NCI-H2107 (cell line): ENCODE results near the gene RBSN.

ENCODE experiments used
- DNase-seq: peaks from one replicate; lab custom pipeline; 2025; lab: John Stamatoyannopoulos, UW

Gene RBSN

DNA sequence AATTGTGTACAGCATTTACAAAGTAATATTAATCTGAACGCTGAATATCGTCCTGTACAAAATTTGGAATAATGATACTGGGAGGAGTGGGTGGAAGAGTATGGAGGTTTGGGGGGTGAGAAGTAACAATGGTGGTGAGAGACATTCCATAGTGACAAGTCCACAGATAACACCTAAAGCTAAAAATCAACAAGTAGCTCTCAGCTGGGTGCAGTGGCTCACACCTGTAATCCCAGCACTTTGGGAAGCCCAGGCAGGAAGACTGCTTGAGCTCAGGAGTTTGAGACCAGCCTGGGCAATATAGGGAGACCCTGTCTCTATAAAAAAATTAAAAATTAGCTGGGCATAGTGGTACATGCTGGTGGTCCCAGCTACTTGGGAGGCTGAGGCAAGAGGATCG, 38.9 kb downstream of the RBSN start:
- DNase-seq: no peak

- no peak for DNase-seq
Measured at GRCh38 chr3:15056676-15057404, 42.1 kb downstream of the RBSN start.

GRCh38 chr3:15055019-15055557, 43.9 kb downstream of the RBSN start:
- DNase-seq: no peak

DNA sequence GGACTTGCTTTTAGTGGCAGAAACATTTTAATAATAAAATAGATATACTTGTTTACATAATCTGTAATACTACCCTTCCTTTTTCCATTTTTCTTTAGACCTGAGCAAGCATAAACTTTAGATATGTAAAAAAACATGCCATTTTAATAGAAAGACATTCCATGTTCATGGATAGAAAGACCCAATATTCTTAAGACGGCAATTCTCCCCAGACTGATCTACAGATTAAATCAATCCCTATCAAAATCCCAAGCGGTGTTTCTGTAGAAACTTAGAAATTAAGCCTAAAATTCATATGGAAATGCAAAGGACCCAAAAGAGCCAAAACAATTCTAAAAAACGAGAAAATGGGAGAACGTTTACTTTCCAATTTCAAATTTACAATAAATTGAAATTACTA, 45.4 kb downstream of the RBSN start:
- DNase-seq: no peak

DNA sequence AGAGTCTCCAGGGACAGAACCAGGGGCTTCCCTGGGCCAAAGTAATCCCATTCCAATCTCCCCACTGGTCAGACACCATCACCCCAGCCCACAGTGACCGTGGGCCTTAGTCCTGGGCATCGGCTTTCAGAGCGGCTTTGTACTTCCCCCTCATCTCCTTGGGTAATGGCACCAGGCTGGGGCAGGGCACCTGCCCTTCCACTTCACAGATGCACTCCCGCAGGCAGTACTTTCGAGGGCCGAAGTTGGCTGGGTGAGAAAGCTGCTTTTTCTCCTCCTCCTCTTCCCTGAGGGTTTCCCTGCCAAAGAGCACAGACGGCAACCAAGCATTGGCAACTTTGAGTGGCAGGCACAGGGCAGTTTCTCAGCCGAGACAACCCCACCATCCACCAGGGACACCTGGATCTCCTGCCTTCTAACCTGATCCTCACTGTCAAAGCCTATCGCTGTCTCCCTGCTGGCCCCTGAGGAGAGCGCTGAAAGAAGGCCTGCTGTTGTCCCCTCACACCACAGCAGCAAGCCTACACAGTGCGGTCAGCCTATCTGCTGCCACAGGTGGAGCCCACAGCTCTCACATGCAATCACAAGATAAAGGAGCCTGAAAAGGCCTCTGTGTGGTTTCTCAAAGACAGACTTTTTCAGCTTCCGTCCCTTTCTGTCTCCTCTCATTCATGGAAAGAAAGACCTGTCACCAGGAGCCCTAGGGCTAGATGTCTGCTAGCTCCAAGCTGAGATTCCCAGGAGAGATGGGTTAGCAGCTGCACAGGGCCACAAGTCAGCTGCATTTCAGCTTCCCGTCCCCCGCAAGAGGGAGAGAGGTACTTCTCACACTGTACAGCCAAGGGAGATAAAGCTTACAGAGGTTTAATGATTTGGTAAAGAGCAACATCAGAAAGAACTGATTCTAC, 46.4 kb downstream of the RBSN start:
- DNase-seq: peak; percentile 10

DNA sequence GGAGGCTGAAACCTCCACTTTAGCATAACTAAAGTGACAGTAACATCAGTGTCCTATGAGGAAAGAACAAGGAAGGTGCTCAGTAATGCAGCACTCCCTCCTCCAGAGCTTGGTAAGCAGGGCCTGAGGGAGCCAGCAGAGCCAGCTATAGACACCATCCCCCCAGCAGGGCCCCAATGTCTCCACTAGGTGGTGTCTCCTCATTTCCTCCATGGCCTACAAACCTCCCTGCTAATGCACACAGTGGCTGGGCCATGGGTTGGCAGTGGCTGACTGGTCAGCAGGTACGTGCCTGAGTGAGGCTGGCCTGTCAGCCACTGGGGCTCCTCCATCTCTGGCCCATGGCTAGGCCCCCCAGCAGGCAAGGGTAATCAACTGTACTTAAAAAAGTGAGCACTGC, 47.4 kb downstream of the RBSN start:
- no peak for DNase-seq

GRCh38 chr3:15050405-15051092, 48.4 kb downstream of the RBSN start:
- DNase-seq: no peak

DNA sequence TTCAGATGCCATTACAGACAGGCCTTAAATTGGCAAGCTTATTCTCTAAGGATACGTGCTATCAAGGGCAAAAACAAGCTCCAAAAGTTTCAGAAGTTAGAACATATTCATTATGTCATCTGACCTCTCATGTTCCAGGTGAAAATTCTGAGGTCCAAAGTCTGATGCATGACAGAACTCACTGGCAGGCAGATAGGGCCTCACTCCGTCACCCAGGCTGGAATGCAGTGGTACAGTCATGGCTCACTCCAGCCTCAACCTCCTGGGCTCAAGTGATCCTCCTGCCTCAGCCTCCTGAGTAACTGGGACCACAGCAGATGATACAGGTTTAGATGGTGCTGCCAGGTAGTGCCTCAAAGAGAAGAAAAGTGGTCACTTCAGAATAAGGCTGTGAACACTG, 49.4 kb downstream of the RBSN start:
- DNase-seq: no peak

DNA sequence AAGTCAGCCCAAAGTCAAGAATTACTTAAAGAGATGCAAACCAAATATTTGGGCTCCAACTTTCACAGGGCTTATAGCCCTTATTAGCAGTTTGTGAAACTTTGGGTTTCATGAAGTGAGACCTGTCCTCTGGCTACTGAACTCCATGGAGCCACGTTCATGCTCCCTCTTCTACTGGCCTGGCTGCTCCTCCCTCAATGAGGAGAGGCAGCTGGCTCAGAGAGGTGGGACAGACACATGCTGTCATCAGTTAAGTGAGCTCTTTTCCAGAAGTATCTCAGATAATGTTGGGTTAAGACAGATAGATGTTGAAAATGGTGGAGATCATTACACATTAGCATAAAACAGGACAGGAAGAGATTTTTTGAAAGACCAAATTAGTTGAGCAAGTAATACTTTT, 53.3 kb downstream of the RBSN start:
- no peak for DNase-seq

- no peak for DNase-seq
Measured at GRCh38 chr3:15044326-15044725, 54.6 kb downstream of the RBSN start.

- DNase-seq: no peak
Measured at GRCh38 chr3:15043408-15044171, 55.4 kb downstream of the RBSN start.

DNA sequence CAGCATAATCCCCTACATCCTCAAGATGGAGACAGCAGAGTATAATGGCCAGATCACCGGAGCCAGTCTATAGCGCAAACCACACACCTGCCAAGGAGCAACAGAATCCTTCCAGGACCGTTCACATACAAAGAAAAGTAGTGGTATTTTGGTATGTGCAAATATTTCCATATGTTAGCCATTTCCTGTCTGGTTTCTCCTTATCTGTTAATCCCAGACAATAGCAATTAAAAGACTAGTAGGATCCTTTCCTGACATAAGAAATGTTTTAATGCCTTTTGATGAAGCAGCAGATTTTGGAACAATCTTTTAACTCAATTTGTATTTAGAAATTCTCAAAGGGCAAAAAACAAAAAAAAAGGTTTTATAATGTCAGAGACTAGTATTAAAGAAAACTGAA, 56.0 kb downstream of the RBSN start:
- DNase-seq: no peak

DNA sequence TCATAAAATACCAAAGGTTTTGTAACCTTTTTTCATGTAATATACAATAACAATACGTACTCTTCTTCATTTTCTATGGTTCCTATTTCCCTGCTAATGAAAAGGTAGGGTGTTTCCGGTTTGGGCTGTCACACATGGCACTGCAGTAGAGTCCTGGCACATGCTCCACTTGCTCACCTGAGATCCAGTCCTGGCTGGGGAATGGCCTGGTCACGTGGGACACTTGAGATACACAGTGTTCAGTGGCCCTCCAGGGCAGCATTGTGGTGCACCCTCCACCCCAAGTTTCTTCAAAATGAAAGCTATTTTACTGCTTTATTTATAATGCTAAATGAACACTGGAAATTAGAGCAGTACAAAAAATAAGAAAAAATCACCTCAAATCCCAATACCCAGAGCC, 57.0 kb downstream of the RBSN start:
- DNase-seq: no peak

DNA sequence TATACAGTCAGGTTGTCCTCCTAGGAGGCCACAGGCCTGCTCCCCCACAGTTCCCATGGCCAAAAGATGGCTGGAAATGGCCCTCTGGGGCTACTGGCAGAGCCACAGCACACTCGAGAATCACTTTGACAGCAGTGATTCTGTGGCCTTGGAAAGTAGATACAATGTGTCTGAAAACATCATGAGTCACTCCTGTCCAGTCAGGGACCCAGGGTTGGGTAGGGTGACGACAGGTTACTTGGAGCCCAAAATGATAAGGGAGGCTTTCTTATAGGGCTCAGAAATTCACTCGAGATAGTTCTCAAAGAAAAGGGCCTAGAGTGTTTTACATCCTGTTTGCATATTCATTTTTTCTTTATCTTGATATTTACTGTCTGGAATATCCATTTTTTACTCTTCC, 58.1 kb downstream of the RBSN start:
- no peak for DNase-seq

DNA sequence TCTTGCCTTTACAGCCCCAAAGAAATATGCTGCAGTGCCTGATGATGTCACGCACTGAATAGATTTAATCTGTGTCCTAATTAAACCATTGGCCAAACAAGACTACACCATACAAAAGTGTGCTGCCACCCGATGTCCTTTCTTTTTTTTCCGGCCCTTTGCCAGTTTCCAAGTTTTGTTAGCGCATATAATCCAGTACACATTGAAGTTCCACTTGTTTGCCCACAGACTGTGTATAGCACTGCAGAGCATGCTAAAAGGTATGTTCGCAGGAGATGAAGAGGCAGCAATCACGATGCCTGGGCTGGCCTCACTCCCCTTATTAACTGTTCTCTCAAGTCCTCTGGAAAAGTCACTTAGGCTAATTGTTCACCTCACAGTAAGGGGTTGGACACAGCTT, 60.6 kb downstream of the RBSN start:
- DNase-seq: no peak

- no peak for DNase-seq
Measured at GRCh38 chr3:15033103-15033502, 65.8 kb downstream of the RBSN start.

DNA sequence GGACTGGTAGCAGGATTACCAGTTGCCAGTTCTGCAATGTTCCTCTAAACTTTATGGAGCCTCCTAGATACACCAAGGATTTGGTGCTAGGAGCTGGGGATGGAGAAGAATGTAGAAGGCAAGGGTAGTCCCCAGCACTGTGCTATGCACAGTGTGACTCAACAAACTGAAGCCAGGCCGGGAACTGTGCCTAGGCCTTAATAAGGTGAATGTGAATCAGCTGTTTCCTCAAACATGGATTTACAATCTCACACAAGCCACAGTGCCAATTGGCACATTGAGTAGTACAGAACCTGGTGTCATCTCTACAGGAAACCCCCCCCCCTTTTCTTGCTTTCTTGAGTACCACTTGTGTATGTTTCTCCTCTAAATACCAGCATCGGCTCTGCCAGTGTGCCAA, 66.3 kb downstream of the RBSN start:
- no peak for DNase-seq

GRCh38 chr3:15029625-15030024, 69.3 kb downstream of the RBSN start:
- DNase-seq: no peak

GRCh38 chr3:15023719-15024118, 75.2 kb downstream of the RBSN start:
- DNase-seq: no peak

DNA sequence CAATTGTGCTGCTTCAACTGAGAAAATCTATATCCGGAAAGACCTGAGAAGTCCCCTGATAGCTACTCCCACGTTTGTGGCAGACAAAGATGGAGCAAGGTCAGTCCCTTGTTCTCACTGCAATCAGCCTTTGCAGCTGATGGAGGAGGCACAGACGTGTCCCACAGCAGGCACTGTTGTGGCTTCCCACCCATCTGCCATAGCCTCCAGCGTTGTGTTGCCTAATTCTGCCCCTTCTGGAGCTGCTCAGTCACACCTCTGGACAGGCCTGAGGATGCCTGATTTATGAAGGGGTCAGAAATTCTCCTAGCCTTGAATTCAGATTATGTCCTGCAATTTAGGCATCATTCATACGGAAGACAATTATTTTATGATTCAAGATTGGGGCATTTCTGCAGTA, 75.7 kb downstream of the RBSN start:
- DNase-seq: no peak
